LHCN-M2 (cell line): ENCODE data around the gene NLRC5. TPM values are rescaled to one million over a fixed set of nuclear protein-coding genes. Genes with fewer than 3 reads are reported as not detected.

Source experiments
- DNase-seq: peaks from one replicate; pipeline ENCODE4 v3.0.0-alpha.2; 2012; ENCODE audit warnings: low read depth
- total RNA-seq: library from RNA; depleted of rRNA; stranded (reverse); fragments of >200 nt; gene quantifications from 2 replicates; pipeline ENCODE4 v1.2.3, GENCODE V29; 2014

The NLRC5 gene
- total RNA-seq, 1 experiment from 2014 or later, result 22.3 TPM

DNA sequence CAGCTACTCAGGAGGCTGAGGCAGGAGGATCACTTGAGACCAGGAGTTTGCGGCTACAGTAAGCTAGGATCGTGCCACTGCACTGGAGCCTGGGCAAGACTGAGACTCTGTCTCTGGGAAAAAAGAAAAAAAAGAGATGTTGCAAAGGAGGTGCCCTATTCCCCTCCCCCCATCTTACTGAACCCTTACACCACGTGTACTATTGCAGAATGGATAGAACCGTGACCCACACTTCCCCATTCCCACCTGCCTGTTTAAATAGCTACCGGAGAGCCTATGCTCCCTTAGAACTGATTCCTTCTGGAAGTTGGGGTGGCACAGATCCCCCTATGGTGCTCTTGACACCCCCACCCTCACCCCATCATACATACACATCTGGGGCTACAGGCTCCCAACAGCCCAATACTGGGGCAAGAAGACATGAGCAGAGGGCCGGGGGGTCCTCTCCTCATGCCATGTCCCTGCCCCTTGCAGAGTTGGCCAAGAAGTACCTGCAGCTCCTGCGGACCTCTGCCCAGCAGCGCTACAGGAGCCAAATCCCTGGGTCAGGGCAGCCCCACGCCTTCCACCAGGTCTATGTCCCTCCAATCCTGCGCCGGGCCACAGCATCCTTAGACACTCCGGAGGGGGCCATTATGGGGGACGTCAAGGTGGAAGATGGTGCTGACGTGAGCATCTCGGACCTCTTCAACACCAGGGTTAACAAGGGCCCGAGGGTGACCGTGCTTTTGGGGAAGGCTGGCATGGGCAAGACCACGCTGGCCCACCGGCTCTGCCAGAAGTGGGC is 35.7 kb downstream of the NLRC5 start:
- DNase-seq, result no peak

DNA sequence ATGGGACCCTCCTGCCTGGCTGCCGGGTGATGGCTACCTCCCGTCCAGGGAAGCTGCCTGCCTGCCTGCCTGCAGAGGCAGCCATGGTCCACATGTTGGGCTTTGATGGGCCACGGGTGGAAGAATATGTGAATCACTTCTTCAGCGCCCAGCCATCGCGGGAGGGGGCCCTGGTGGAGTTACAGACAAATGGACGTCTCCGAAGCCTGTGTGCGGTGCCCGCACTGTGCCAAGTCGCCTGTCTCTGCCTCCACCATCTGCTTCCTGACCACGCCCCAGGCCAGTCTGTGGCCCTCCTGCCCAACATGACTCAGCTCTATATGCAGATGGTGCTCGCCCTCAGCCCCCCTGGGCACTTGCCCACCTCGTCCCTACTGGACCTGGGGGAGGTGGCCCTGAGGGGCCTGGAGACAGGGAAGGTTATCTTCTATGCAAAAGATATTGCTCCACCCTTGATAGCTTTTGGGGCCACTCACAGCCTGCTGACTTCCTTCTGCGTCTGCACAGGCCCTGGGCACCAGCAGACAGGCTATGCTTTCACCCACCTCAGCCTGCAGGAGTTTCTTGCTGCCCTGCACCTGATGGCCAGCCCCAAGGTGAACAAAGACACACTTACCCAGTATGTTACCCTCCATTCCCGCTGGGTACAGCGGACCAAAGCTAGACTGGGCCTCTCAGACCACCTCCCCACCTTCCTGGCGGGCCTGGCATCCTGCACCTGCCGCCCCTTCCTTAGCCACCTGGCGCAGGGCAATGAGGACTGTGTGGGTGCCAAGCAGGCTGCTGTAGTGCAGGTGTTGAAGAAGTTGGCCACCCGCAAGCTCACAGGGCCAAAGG is 36.8 kb downstream of the NLRC5 start:
- no peak for DNase-seq

DNA sequence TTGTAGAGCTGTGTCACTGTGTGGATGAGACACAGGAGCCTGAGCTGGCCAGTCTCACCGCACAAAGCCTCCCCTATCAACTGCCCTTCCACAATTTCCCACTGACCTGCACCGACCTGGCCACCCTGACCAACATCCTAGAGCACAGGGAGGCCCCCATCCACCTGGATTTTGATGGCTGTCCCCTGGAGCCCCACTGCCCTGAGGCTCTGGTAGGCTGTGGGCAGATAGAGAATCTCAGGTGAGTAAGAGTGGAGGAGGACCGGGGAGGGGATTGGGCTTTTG is 37.4 kb downstream of the NLRC5 start:
- DNase-seq, result no peak

DNA sequence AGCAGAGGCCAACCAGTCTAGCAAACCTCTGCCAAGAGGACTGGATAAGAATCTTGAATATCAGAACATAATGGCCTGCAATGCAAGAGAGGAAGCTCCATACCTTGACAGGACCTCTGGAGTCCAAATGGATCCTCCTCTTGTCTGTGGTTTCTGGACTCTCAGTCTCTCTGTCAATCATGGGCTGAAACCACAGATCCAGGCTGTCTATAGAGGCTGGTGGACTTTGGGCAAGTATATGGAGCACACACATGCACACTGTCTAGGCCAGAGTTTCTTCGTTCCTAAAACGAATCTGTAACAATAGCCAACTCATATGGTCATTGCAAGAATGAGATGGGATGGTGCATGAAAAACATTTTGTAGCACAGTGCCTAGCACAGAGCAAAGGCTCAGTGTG is 37.7 kb downstream of the NLRC5 start:
- DNase-seq, result no peak

DNA sequence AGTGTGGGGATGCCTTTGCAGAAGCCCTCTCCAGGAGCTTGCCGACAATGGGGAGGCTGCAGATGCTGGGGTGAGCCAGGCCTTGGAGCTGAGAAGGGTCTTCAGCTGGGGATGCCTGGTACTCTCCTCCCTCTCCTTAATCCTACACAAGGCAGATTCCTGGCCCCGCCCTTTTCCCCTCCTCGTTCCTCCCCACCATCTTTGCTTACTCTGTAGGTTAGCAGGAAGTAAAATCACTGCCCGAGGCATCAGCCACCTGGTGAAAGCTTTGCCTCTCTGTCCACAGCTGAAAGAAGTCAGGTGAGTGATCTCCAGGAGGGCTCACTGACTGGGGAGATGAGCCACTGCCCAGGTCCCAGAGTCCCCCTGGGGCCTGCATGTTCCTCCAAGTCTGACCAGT is 38.7 kb downstream of the NLRC5 start:
- DNase-seq, result no peak

DNA sequence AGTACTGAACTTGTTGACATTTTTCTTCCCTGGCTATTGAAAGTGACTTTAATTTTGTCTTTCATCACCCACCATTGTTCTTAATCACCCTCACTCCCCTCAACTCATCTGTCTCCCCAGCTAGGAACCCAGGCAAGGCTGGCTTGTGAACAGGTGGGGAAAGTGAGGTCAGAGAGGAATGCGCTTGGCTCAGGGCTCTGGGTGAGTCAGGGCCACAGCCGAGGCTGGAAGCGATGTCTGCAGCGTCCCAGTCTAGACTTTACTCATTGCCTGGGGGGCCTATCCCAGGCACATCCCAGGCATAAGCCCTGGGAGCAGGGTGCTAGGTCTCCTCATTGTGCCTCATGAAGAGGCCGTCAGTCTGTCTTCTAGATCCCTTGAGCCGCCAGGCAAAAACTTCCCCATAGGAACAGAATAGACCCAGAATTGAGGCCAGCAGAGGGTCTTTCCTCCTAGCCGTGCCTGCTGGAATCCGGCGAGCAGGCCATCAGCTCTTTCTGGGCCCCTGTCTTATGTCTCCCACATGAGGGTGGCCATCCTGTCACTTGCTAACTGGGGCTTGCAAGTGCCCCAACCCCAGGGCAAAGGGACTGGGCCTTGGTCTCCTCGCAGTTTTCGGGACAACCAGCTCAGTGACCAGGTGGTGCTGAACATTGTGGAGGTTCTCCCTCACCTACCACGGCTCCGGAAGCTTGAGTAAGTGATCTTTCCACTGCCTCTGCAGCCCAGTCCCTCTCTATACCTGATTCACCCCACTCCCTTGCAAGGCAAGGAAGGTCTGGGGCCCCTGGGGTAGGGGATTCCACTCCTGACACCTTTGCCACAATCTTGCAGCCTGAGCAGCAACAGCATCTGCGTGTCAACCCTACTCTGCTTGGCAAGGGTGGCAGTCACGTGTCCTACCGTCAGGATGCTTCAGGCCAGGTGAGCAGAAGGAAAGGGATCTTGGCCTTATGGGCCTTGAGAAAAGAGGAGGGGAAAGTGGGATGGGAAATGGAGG is 40.1 kb downstream of the NLRC5 start:
- peak; percentile 85 for DNase-seq

DNA sequence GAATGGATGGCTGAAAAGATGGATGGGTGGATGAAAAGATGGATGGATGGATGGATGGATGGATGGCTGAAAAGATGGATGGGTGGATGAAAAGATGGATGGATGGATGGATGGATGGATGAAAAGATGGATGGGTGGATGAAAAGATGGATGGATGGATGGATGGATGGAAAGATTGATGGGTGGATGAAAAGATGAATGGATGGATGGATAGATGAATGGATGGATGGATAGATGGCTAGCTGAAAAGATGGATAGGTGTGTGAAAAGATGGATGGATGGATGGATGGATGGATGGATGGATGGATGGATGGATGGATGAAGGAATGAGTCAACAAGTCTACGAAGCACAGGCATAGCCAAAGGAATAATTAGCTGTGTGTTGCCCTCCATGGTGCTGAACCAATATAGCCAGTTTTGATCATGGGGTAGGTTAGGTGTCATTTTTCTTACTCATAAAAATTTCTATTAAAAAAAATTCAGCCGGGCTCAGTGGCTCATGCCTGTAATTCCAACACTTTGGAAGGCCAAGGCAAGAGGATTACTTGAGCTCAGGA is 41.1 kb downstream of the NLRC5 start:
- no peak for DNase-seq

DNA sequence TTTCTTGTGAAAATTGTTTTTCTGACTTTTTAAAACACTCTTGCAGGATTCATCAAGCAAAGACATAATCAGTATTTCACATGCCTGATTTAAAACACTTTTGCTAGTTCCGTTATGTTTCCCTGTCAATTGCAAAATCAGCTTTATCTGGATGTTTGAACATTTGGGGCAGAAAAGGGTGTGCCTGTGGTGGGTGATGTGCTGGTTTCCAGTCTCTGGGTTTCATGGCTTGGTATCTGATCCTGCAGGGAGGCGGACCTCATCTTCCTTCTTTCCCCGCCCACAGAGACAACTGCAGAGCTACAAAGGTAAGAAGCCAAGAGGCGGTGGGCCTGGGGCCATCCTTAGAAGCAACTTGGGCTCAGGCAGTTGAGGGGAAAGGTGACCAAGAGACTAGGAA is 41.8 kb downstream of the NLRC5 start:
- DNase-seq, result no peak

DNA sequence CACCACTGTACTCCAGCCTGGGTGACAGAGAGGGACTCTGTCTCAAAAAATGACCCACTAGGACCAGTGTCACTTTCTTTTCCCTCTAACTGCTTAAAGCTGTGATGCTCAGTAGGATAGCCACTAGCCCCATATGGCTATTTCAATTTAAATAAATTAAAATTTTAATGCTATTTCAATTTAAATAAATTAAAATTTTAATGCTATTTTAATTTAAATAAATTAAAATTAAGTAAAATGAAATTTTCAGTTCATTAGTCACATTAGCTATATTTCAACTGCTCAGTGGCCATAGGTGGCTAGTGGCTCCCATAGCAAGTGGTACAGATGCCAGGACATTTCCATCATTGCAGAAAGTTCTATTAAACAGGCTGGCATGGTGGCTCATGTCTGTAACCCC is 43.0 kb downstream of the NLRC5 start:
- DNase-seq, result no peak

DNA sequence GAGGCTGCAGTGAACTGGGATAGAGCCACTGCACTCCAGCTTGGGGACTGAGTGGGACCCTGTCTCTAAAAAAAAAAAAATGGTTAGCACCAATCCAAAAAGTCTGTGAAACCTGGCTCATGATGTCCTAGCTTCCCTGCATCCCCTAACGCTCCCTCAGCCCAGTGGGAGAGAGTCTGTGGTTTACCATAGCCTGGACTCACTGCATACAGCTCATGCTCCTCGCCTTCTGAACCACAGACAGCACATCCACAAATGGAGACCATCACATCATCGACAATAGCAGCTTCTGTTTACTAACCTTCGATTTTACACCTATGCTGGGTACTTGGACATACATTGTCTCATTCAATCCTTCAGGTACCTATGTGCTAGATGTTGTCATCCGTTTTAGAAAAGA is 43.6 kb downstream of the NLRC5 start:
- no peak for DNase-seq

DNA sequence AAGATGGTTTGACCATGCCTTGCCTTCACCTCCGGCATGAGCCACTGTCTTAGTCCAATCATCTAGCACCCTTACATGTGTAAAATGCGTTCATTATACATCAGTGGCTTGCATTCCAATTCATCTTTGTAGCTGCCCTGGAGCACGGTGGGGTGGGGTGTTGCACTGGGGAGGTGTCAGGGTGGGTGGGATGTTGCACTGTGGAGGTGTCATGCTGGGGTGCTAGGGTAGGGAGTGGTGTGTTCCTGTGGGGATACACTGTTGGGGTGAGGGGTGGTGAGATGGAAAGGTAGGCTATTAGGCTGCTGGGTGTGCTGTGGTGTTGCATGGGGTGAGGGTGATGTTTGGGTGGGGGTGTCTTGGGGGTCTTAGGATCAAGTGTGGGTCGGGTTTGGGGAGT is 47.0 kb downstream of the NLRC5 start:
- DNase-seq, result no peak

DNA sequence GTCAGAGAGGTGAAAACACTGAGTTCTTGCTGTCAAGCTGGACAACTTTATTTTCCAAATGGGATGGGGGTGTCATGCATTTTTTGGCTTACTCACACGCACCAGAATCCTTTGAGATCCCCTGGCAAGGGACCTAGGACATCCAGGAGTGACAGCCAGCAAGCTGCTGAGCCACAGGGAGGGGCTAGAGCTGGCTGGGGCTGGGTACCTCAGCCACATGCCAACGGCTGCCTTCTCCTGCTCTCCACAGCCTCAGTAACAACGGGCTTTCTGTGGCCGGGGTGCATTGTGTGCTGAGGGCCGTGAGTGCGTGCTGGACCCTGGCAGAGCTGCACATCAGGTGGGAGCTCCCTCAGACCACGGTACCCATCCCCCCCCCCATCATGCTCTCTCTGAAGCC is 47.6 kb downstream of the NLRC5 start:
- no peak for DNase-seq

DNA sequence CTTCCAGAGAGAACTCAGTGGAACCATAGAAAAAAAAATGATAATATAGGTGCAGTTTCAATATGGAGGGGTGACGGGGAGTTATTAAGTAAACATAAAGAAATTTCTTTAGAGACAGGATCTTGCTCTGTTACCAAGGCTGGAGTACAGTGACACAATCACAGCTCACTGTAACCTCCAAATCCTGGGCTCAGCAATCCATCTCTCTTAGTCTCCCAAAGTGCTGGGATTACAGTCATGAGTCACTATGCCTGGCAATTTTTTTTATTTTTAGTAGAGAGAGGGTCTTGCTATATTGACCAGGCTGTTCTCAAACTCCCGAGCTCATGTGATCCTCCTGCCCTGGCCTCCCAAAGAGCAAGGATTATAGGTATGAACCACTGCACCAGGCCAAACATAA is 48.8 kb downstream of the NLRC5 start:
- peak; percentile 60 for DNase-seq

DNA sequence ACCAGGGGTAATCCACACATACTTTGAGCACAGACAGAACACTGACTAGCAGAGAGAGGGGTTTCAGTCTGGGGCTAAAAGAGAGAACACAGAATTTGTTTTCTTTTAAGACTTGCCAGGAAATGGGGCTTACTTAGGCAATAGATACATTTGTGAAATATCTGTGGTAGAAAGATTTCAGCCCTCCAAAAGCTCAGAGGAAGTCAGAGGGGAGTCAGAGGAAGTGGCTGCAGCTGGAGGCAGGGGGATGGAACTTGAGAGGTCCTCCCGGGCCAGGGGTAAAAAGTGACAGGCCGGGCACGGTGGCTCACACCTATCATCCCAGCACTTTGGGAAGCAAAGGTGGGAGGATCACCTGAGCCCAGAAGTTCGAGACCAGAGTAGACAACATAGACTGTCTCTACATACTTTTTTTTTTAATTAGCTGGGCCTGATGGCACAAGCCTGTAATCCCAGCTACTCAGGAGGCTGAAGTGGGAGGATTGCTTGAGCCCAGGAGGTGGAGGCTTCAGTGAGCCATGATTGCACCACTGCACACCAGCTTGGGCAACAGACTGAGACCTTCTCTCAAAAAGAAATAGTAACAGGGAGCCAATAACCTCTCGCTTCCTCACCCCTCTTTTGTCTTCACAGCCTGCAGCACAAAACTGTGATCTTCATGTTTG is 49.9 kb downstream of the NLRC5 start:
- peak; percentile 67 for DNase-seq

DNA sequence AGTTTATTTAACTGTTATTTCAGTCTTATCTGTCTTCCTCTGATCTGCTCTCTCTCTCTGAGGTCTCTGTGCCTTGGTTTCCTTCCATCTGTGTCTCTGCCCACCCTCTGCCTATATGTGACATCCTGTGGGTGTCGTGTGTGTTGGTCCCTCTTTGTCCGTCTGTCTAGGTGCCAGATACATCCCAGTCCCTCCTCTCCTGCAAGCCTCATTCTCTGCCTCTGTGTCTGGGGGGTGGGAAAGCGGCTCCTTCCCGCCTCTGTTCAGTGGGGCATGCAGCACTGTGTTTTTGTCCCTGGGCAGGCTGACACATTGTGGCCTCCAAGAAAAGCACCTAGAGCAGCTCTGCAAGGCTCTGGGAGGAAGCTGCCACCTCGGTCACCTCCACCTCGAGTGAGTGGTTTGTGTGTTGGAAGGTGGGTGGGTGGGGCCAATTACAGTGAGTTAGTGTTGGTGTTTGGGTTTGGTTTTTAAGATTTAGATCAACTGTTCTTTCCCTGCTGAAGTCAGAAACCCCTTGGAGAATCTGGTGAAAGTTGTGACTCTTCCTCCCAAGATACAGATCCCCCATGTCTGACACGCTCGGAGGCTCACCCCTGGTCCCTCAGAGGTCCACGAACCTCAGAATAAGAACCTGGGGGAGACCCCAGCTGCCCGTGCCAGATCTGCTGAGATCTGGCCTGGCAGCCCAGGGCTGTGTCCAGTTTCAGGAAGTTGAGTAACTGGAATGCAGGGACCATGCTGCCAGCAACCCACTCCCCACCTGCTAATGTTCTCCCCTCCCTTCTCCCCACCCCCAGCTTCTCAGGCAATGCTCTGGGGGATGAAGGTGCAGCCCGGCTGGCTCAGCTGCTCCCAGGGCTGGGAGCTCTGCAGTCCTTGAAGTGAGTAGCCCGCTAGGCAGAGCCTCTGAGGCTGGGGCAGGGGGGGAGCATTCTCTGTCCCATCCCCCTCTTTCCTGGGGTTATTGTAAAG is 52.1 kb downstream of the NLRC5 start:
- no peak for DNase-seq

DNA sequence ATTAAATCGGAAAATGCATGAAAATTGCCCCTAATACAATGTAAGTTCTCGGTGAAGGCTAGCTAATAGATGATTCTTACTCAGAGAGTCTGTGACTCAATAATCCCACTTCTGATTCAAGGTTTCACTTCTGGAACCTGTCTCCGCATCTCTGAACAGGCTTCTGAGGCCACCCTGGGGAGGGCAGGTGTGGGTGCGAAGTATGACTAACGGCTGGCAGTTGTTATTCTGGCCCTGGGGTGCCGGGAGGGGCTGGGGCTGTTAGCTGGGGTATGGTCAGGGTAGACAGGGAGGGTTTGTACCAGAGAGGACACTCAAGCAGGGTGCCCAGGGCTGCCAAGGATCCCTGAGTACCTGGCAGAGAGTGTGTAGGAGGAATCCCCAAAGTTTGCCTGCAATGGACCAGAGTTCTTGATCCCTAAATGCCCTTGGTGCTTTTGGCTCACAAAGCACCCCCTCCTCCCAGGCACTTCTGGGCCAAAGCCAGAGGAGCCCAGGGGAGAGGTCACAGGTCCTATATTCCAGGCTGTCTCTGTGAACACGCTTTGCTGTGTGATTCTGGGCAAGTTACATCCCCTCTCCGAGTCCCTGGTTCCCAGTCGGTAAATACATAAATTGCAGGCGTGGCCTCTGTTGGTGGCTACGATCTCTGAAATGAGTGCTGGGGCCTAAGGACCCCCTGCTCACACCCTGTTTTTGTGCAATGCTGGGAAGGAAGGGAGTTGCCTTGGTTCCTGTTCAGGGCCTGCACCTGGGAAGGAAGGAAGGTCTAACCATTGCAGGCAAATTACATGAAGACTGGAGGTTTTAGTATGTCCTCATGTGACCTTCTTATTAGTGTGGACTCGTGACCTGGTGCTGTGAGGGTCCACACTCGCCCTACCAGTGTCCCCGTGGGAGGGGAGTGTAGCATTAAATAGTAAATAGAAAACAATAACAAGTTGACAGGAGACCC is 53.1 kb downstream of the NLRC5 start:
- DNase-seq, result no peak

DNA sequence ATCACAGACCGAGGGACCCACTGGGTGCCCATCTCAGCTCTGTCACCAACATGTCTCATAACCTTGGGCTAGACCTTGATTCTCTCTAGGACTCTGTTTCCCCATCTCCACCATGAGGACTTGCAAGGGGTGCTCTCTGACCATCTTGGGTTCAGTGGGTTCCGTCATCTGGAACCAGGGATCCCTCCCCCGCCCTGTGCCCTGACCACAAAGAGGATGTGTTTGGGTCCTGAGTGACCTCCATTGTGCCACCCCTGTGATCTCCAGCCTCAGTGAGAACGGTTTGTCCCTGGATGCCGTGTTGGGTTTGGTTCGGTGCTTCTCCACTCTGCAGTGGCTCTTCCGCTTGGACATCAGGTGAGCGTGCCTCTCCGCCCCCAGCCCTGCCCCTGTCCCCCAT is 53.9 kb downstream of the NLRC5 start:
- DNase-seq, result no peak

DNA sequence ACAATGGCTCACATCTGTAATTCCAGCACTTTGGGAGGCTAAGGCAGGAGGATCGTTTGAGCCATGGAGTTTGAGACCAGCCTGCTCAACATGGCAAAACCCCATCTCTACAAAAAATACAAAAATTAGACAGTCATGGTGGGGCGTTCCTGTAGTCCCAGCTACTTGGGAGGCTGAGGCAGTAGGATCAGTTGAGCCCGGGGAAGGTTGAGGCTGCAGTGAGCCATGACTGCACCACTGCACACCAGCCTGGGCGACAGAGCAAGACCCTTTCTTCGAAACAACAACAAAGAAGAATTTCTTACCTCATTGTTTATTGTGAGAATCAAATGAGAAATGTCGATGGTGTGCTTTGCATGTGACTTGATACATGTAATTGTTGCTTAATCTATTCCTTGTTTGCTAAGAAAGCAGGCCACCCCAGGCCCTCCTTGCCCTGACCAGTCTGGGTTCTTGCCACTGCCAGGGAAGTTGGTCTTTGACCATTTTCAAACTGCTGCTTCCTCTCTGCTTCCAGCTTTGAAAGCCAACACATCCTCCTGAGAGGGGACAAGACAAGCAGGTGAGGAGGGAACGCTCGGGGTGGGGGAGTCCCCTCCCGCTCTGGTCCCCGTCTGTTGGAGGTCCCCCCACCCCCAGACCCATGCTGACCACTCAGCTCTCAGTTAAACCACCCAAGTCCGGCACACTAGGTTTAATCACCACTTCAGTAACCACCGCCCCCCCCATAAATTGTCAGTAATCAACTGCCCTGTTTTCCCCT is 55.8 kb downstream of the NLRC5 start:
- no peak for DNase-seq
